Stimulated activated CD4-positive, alpha-beta T cell treated with anti-CD3 and anti-CD28 coated beads, Interleukin-1b, Interleukin-23, amount 100 ng/mL, for 24 hours (primary cell): ENCODE measurements around the gene TIMP3.

Experiments used
- DNase-seq, 4 experiments: peaks; one replicate each; pipeline ENCODE4 v3.0.0-alpha.2; 2020; ENCODE audit warnings: low read depth in 4 of 4, low spot score in 1 of 4

TIMP3 gene

GRCh38 chr22:32805361-32805881 is 3.9 kb downstream of the TIMP3 start:
- DNase-seq, result no peak

- DNase-seq, result no peak
Observed at GRCh38 chr22:32806296-32806695, 4.8 kb downstream of the TIMP3 start.

- no peak for DNase-seq
Observed at GRCh38 chr22:32808038-32808445, 6.5 kb downstream of the TIMP3 start.

- no peak for DNase-seq
Observed at GRCh38 chr22:32809786-32810554, 8.5 kb downstream of the TIMP3 start.

GRCh38 chr22:32810555-32811133 is 9.1 kb downstream of the TIMP3 start:
- DNase-seq, result no peak

- no peak for DNase-seq
Observed at GRCh38 chr22:32811788-32812545, 10.5 kb downstream of the TIMP3 start.

GRCh38 chr22:32814285-32814860 is 12.9 kb downstream of the TIMP3 start:
- no peak for DNase-seq

GRCh38 chr22:32815059-32815458 is 13.6 kb downstream of the TIMP3 start:
- no peak for DNase-seq

- no peak for DNase-seq
Observed at GRCh38 chr22:32815943-32816342, 14.4 kb downstream of the TIMP3 start.

- no peak for DNase-seq
Observed at GRCh38 chr22:32817137-32817730, 15.7 kb downstream of the TIMP3 start.

GRCh38 chr22:32818446-32819115 is 17.1 kb downstream of the TIMP3 start:
- no peak for DNase-seq

- DNase-seq, result no peak
Observed at GRCh38 chr22:32819120-32819519, 17.6 kb downstream of the TIMP3 start.

GRCh38 chr22:32820131-32821119 is 18.9 kb downstream of the TIMP3 start:
- DNase-seq, result no peak

GRCh38 chr22:32822179-32822877 is 20.8 kb downstream of the TIMP3 start:
- DNase-seq, result no peak

- DNase-seq, result no peak
Observed at GRCh38 chr22:32823024-32823730, 21.7 kb downstream of the TIMP3 start.

- no peak for DNase-seq
Observed at GRCh38 chr22:32824531-32825312, 23.2 kb downstream of the TIMP3 start.

- DNase-seq, result no peak
Observed at GRCh38 chr22:32826537-32826936, 25.0 kb downstream of the TIMP3 start.
